ENCODE results near the gene KDM4C. TPM values are rescaled to one million over a fixed set of nuclear protein-coding genes. Genes with fewer than 3 reads are reported as not detected.

KDM4C gene
- total RNA-seq, 1 experiment from 2014 or later: 16.8 TPM

- TF ChIP-seq CTCF (IDR thresholded peaks at IDR 0.05 in 2 of 3, conservative IDR thresholded peaks at IDR 0.05 in 1 of 3; ENCODE audit: borderline replicate concordance in 1 of 3, insufficient read depth in 1 of 3, low read depth in 2 of 3, low read length in 2 of 3) (no peak), SIN3A (IDR thresholded peaks at IDR 0.05; ENCODE audit: low read depth) (no peak), TCF7L2 (IDR thresholded peaks at IDR 0.05; ENCODE audit: borderline replicate concordance, extremely low read depth, insufficient read depth, insufficient read length) (no peak), SRF (IDR thresholded peaks at IDR 0.05; ENCODE audit: low read depth) (no peak), YY1 (IDR thresholded peaks at IDR 0.05; ENCODE audit: extremely low read depth, insufficient replicate concordance, low read depth, low read length) (no peak), CBX3 (IDR thresholded peaks at IDR 0.05; ENCODE audit: low read depth) (no peak), JUND (IDR thresholded peaks at IDR 0.05) (no peak), EZH2 (IDR thresholded peaks at IDR 0.05) (no peak)
Measured at GRCh38 chr9:7163932-7164331, 406.2 kb downstream of the KDM4C start (continued).

DNA sequence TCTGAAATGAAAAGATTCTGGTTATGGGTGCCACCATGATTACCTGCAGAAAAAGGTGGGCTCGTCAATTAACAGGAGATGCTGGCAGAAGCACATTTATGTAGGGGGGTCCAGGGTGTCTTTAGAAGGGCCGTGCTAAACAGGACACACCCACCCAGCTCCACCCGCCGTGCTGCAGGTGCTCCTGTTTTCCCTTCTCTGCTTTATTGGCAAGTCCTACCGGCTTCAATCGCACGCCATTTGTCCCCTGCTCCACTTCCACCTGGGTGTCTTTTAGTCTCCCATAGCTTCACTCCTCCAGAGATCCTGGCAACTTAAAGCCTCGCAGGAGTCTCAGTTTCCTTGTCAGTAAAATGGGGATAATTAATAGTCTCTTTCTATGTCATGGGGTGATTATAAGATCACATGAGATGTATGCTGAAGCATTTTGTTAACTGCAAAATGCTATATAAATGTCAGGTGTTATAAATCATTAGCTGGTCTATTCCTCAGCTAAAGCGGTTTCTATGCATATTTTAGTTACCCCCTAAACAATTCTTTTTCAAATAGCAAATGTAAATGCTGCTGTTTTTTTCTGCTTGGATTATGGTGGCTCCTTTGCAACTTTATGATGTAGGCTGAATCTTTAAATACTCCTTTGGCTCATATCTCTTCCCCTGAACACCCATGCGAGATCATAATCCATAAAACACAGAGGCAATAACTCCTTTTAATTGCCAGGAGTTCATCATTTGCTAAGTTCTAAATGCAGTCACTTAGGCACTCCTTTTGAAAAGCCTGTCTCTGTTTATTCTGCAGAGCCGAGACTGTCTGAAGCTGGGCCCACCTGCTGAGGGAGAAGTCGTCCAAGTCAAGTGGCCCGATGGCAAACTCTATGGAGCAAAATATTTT is 406.9 kb downstream of the KDM4C start:
- Histone ChIP-seq H3K79me2 (ENCODE audit: insufficient read depth, low read length) (no peaks in the 10 kb centered on the region), H4K20me1 (ENCODE audit: insufficient read depth) (no peaks in the 10 kb centered on the region), H3K9me3 (ENCODE audit: control insufficient read depth in 1 of 2, insufficient read depth in 1 of 2, low read depth in 1 of 2, low read length in 2 of 2) (no peaks in the 10 kb centered on the region), H3K4me1 (ENCODE audit: control insufficient read depth in 1 of 2, insufficient read depth in 2 of 2, low read length in 2 of 2) (no peaks in the 10 kb centered on the region), H3K9me2 (ENCODE audit: insufficient read depth) (no peaks in the 10 kb centered on the region), H3K36me3 (ENCODE audit: control insufficient read depth in 1 of 2, insufficient read depth in 2 of 2, low read length in 2 of 2) (no peaks in the 10 kb centered on the region), H3K4me2 (ENCODE audit: low read length) (no peak overlapping the region), H3K27ac (ENCODE audit: low read depth, low read length) (no peak overlapping the region), H3K4me3 (replicated peaks in 1 of 2; ENCODE audit: low read depth in 1 of 2, low read length in 2 of 2) (no peak overlapping the region), H3K27me3 (ENCODE audit: insufficient read depth, low read length) (no peaks in the 10 kb centered on the region), H3K9ac (ENCODE audit: low read length) (no peak overlapping the region), H2AFZ (ENCODE audit: low read depth, low read length, poor library complexity, severe bottlenecking) (no peak overlapping the region)
- BruUV-seq (replicated peaks): no TSS peak
- ATAC-seq (no peak), DNase-seq (ENCODE audit: low read depth, low spot score) (no peak)
- TF ChIP-seq ZFX (IDR thresholded peaks at IDR 0.05): no peak
- no peak for TF ChIP-seq SIN3A (IDR thresholded peaks at IDR 0.05; ENCODE audit: low read depth)
- no peak for TF ChIP-seq POLR2AphosphoS5 (IDR thresholded peaks at IDR 0.05; ENCODE audit: low read depth, low read length)
- TF ChIP-seq RAD21 (IDR thresholded peaks at IDR 0.05; ENCODE audit: low read depth): no peak
- no peak for TF ChIP-seq EGR1 (IDR thresholded peaks at IDR 0.05; ENCODE audit: low read depth)
- TF ChIP-seq SRF (IDR thresholded peaks at IDR 0.05; ENCODE audit: low read depth): no peak
- ChIA-PET RAD21 (ENCODE audit: low non-redundant PET in 1 of 2, low total read pairs in 2 of 2, uncharacterized antibody in 2 of 2, unreplicated experiment in 2 of 2) (no interaction called here), CTCF (no interaction called here), POLR2A (no interaction called here)
- intact Hi-C loops (cut with micrococcal nuclease): no loop called here
